ENCODE data around the gene STK25.

The STK25 gene

DNA sequence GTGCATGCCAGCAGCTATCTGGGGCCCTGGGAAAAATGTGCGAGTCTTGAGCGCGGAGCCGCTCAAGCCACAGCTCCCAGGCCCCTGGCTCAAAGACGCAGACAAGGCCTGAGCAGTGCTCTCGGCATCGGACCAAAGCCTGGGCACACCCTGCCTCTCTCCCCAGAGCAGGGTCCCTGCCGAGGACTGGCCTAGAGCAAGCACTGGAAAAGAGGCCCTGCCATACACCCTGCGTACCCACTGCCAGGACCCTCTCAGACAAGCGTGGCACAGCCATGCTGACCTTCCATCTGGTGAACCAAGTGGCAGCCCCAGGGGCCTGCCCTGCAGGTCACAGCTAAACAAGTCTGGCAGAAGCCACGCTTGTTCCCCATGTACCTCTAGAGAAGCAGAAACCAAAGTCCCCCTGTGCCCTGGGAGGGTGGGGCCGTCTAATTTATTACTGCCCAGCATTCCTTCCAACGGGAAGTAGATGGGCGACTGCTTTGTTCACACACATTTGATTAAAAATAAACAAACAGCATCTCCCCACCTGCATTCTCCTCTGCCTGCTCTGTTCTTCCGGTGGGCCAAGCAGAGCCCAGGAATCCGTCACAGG lies 14.0 kb downstream of the STK25 start:
- no peak overlapping the region for H3K4me2 ChIP-seq (ENCODE audit: low read length)
- no peak overlapping the region for H2AFZ ChIP-seq
- no peak overlapping the region for H3K4me3 ChIP-seq (ENCODE audit: low read depth, low read length)
- no peaks in the 10 kb centered on the region for H3K79me2 ChIP-seq
- TF ChIP-seq, protein P1, sequence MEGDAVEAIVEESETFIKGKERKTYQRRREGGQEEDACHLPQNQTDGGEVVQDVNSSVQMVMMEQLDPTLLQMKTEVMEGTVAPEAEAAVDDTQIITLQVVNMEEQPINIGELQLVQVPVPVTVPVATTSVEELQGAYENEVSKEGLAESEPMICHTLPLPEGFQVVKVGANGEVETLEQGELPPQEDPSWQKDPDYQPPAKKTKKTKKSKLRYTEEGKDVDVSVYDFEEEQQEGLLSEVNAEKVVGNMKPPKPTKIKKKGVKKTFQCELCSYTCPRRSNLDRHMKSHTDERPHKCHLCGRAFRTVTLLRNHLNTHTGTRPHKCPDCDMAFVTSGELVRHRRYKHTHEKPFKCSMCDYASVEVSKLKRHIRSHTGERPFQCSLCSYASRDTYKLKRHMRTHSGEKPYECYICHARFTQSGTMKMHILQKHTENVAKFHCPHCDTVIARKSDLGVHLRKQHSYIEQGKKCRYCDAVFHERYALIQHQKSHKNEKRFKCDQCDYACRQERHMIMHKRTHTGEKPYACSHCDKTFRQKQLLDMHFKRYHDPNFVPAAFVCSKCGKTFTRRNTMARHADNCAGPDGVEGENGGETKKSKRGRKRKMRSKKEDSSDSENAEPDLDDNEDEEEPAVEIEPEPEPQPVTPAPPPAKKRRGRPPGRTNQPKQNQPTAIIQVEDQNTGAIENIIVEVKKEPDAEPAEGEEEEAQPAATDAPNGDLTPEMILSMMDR (IDR thresholded peaks at IDR 0.05) = no peak
- H3K9ac ChIP-seq = no peak overlapping the region
- no peaks in the 10 kb centered on the region for H3K36me3 ChIP-seq (ENCODE audit: control insufficient read depth, insufficient read depth, low read length)
- H3K4me1 ChIP-seq = peaks cover 13% of the 10 kb centered on the region
- H3K9me3 ChIP-seq (ENCODE audit: control insufficient read depth, low read length) = no peaks in the 10 kb centered on the region
- no peaks in the 10 kb centered on the region for H3K27me3 ChIP-seq (ENCODE audit: control insufficient read depth, insufficient read depth, low read length)
- no peak overlapping the region for H3K27ac ChIP-seq

DNA sequence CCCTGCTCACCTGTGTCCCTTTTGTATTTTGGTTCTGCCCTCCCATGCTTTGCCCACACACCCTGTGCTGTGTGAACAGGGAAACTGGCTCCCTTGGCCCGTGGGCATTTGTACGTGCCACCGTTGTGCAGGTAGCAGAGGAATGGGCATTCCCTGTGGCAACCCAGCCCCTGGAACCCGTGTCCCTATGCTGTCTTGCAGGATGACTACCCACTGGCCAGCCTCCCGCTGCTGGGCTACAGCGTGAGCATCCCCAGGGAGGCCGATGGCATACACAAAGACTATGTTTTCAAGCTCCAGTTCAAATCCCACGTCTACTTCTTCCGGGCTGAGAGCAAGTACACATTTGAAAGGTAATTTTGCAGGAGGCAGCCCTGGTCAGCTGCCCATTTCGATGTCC lies 15.3 kb downstream of the STK25 start:
- TF ChIP-seq, protein P1 (IDR thresholded peaks at IDR 0.05) = no peak
- H3K9ac ChIP-seq = no peak overlapping the region

DNA sequence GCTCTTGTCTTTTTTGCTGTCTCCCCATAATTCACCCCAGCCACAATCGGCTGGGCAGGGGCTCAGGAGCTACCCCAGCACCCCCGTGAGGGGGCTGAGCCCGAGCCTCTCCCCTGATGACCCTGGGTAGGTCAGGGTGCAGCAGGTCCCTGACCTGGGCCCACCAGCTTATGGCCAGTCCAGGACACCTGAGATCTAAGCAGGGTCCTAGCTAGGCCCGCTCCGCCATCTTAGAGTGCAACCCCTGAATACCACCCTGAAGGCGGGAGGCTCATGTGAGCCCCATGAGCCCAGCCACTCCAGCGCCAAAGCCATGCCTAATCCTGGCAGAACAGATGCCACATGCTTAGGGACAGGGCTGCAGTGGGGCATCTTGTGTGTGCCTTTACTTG lies 16.2 kb downstream of the STK25 start:
- no peaks in the 10 kb centered on the region for H3K9me3 ChIP-seq (ENCODE audit: control insufficient read depth, low read length)
- no peak overlapping the region for H2AFZ ChIP-seq
- no peak overlapping the region for H3K4me2 ChIP-seq (ENCODE audit: low read length)
- H3K4me3 ChIP-seq (ENCODE audit: low read depth, low read length) = no peak overlapping the region
- no peaks in the 10 kb centered on the region for H3K36me3 ChIP-seq (ENCODE audit: control insufficient read depth, insufficient read depth, low read length)
- TF ChIP-seq, protein P1 (IDR thresholded peaks at IDR 0.05) = no peak
- no peak overlapping the region for H3K9ac ChIP-seq
- peaks cover 13% of the 10 kb centered on the region for H3K4me1 ChIP-seq
- no peaks in the 10 kb centered on the region for H3K79me2 ChIP-seq
- no peaks in the 10 kb centered on the region for H3K27me3 ChIP-seq (ENCODE audit: control insufficient read depth, insufficient read depth, low read length)
- H3K27ac ChIP-seq = no peak overlapping the region

More for the DNA sequence above, 15.3 kb downstream of the STK25 start:
- Histone ChIP-seq H3K36me3 (ENCODE audit: control insufficient read depth, insufficient read depth, low read length) (no peaks in the 10 kb centered on the region), H3K4me1 (peaks cover 13% of the 10 kb centered on the region), H3K4me3 (ENCODE audit: low read depth, low read length) (no peak overlapping the region), H3K4me2 (ENCODE audit: low read length) (no peak overlapping the region), H3K27me3 (ENCODE audit: control insufficient read depth, insufficient read depth, low read length) (no peaks in the 10 kb centered on the region), H3K9me3 (ENCODE audit: control insufficient read depth, low read length) (no peaks in the 10 kb centered on the region), H3K27ac (no peak overlapping the region), H3K79me2 (no peaks in the 10 kb centered on the region), H2AFZ (no peak overlapping the region)

GRCh38 chr2:241491549-241492173 lies 16.7 kb downstream of the STK25 start:
- Histone ChIP-seq H3K36me3 (ENCODE audit: control insufficient read depth, insufficient read depth, low read length) (no peaks in the 10 kb centered on the region), H3K9ac (no peak overlapping the region), H3K27ac (no peak overlapping the region), H3K4me1 (peaks cover 13% of the 10 kb centered on the region), H3K4me3 (ENCODE audit: low read depth, low read length) (no peak overlapping the region), H3K79me2 (no peaks in the 10 kb centered on the region), H2AFZ (no peak overlapping the region), H3K27me3 (ENCODE audit: control insufficient read depth, insufficient read depth, low read length) (no peaks in the 10 kb centered on the region), H3K4me2 (ENCODE audit: low read length) (no peak overlapping the region), H3K9me3 (ENCODE audit: control insufficient read depth, low read length) (no peaks in the 10 kb centered on the region)
- TF ChIP-seq, protein P1 (IDR thresholded peaks at IDR 0.05) = no peak

Measured in parathyroid adenoma (tissue), 2 donors.